Mucosa of rectum (tissue), 2 donors: ENCODE results near the gene VPS11.
"Not testable (repeated sequence)": the region's sequence is repeated elsewhere in the genome, so short reads cannot be mapped to it uniquely, and the experiment has no call there.

Experiments
- H3K27ac ChIP-seq, 2 donors: one replicate each; pipeline ENCODE4 v1.7.0; 2013; ENCODE audit warnings: inconsistent platforms in 2 of 2, low read depth in 2 of 2, low read length in 2 of 2
- H3K27me3 ChIP-seq, 2 donors: one replicate each; pipeline ENCODE4 v1.7.0; 2013; ENCODE audit warnings: low read length in 2 of 2; ENCODE audit not compliant: control insufficient read depth in 2 of 2, insufficient read depth in 2 of 2
- H3K36me3 ChIP-seq, 2 donors: one replicate each; pipeline ENCODE4 v1.7.0; 2013; ENCODE audit warnings: low read length in 2 of 2; ENCODE audit not compliant: control insufficient read depth in 2 of 2, insufficient read depth in 2 of 2
- H3K4me1 ChIP-seq, 2 donors: one replicate each; pipeline ENCODE4 v1.7.0; 2013; ENCODE audit warnings: low read length in 2 of 2, mild to moderate bottlenecking in 1 of 2; ENCODE audit not compliant: control insufficient read depth in 2 of 2, insufficient read depth in 2 of 2
- H3K4me3 ChIP-seq, 2 donors: one replicate each; pipeline ENCODE4 v1.7.0; 2013; ENCODE audit warnings: low read length in 2 of 2
- H3K9ac ChIP-seq, 2 donors: one replicate each; pipeline ENCODE4 v1.7.0; 2013; ENCODE audit warnings: low read length in 2 of 2, low read depth in 1 of 2, mild to moderate bottlenecking in 1 of 2
- H3K9me3 ChIP-seq, 2 donors: one replicate each; pipeline ENCODE4 v1.7.0; 2013; ENCODE audit warnings: low read length in 2 of 2; ENCODE audit not compliant: control insufficient read depth in 2 of 2
- donor health status: healthy.
- donor health status: Normal muscosa, but diverticular disease.

VPS11 gene

DNA sequence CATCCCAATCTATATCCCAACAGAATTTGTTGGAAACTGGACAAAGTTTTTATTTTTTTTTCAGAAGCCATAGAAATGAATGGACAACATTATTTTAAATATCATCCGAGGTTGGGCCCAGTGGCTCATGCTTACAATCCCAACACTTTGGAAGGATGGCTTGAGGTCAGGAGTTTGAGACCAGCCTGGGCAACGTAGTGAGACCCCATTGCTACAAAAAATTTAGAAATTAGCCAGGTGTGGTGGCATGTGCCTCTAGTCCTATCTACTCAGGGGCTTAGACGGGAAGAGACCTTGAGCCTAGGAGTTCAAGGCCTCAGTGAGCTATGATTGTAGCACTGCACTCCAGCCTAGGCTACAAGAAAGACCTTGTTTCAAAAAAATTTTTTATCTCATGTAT is 32.8 kb upstream of the VPS11 start:
- H3K36me3 ChIP-seq = no peaks in the 10 kb centered on the region
- no peak overlapping the region for H3K9ac ChIP-seq
- H3K4me3 ChIP-seq = no peak overlapping the region
- no peaks in the 10 kb centered on the region for H3K9me3 ChIP-seq
- H3K27me3 ChIP-seq = no peaks in the 10 kb centered on the region
- H3K4me1 ChIP-seq = peaks cover 3 to 6% of the 10 kb centered on the region in 2 donors
- H3K27ac ChIP-seq = no peak overlapping the region

GRCh38 chr11:119038884-119039283 is 28.7 kb upstream of the VPS11 start:
- H3K27ac ChIP-seq = no peak overlapping the region
- H3K36me3 ChIP-seq = no peaks in the 10 kb centered on the region
- H3K4me1 ChIP-seq = no peaks in the 10 kb centered on the region
- H3K9me3 ChIP-seq = no peaks in the 10 kb centered on the region
- no peak overlapping the region for H3K4me3 ChIP-seq
- no peak overlapping the region for H3K9ac ChIP-seq
- no peaks in the 10 kb centered on the region for H3K27me3 ChIP-seq

DNA sequence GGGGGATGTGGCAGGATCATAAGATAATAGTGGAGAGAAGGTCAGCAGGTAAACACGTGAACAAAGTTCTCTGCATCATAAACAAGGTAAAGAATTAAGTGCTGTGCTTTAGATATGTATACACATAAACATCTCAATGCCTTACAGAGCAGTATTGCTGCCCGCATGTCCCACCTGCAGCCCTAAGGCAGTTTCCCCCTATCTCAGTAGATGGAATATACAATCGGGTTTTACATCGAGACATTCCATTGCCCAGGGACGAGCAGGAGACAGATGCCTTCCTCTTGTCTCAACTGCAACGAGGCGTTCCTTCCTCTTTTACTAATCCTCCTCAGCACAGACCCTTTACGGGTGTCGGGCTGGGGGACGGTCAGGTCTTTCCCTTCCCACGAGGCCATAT is 28.1 kb upstream of the VPS11 start:
- not testable (repeated sequence) for H3K27ac ChIP-seq, H3K9me3 ChIP-seq, H3K9ac ChIP-seq, H3K27me3 ChIP-seq, H3K36me3 ChIP-seq, H3K4me1 ChIP-seq, H3K4me3 ChIP-seq

- Histone ChIP-seq H3K27ac (no peak overlapping the region), H3K4me3 (no peak overlapping the region), H3K27me3 (no peaks in the 10 kb centered on the region), H3K9me3 (no peaks in the 10 kb centered on the region), H3K9ac (no peak overlapping the region), H3K36me3 (peaks cover 14 to 17% of the 10 kb centered on the region in 2 donors), H3K4me1 (no peaks in the 10 kb centered on the region)
These were observed 25.6 kb upstream of the VPS11 start for GRCh38 chr11:119041821-119042514.

GRCh38 chr11:119042927-119043326 is 24.7 kb upstream of the VPS11 start:
- H3K4me3 ChIP-seq = no peak overlapping the region
- no peaks in the 10 kb centered on the region for H3K4me1 ChIP-seq
- H3K27ac ChIP-seq = no peak overlapping the region
- H3K36me3 ChIP-seq = peaks cover 22% of the 10 kb centered on the region in 2 donors
- no peak overlapping the region for H3K9ac ChIP-seq
- no peaks in the 10 kb centered on the region for H3K9me3 ChIP-seq
- H3K27me3 ChIP-seq = no peaks in the 10 kb centered on the region

DNA sequence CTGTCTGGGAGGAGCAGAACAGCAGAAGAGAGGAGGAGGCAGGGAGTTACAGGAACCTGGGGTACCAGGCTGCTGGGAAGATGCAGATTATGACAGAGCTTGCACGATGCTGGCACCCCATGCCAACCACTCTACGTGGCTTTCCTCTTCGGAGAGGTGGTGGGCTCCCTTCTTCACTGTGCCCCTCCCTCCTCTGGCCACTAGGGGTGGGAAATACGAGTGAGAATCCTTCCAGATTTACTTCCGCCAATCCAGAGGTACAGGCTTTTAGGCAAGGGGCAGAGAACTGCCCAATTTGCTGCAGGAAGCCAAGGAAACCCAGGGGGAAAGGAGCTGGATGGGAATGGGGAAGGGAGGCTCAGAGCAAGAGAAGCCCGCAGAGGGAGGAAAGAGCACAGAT is 22.9 kb upstream of the VPS11 start:
- Histone ChIP-seq H3K4me3 (no peak overlapping the region), H3K36me3 (peaks cover 40% of the 10 kb centered on the region in 2 donors)

GRCh38 chr11:119046489-119046888 is 21.1 kb upstream of the VPS11 start:
- no peak overlapping the region for H3K9ac ChIP-seq
- H3K4me1 ChIP-seq = no peaks in the 10 kb centered on the region
- no peak overlapping the region for H3K27ac ChIP-seq
- peaks cover 50 to 55% of the 10 kb centered on the region in 2 donors for H3K36me3 ChIP-seq
- no peaks in the 10 kb centered on the region for H3K27me3 ChIP-seq
- no peaks in the 10 kb centered on the region for H3K9me3 ChIP-seq
- H3K4me3 ChIP-seq = no peak overlapping the region

More for the DNA sequence above, 22.9 kb upstream of the VPS11 start:
- no peaks in the 10 kb centered on the region for H3K9me3 ChIP-seq
- H3K27ac ChIP-seq = no peak overlapping the region
- no peak overlapping the region for H3K9ac ChIP-seq
- no peaks in the 10 kb centered on the region for H3K4me1 ChIP-seq
- no peaks in the 10 kb centered on the region for H3K27me3 ChIP-seq

DNA sequence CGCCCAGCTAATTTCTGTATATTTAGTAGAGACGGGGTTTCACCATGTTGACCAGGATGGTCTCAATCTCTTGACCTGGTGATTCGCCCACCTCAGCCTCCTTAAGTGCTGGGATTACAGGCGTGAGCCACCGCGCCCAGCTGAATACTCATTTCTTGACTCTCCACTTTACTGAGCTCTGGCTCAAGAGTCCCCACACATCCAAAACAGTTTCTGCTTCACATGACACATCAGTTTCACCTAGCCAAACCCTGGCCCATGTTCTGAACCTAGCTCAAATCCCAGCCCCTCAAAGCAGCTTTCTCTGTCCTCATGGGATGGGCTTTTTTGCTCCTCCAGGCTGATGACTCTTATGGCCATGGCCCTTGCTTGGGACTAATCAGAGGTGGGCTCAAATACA is 20.4 kb upstream of the VPS11 start:
- peaks cover 57 to 62% of the 10 kb centered on the region in 2 donors for H3K36me3 ChIP-seq
- H3K9me3 ChIP-seq = no peaks in the 10 kb centered on the region
- no peak overlapping the region for H3K9ac ChIP-seq
- no peak overlapping the region for H3K27ac ChIP-seq
- no peaks in the 10 kb centered on the region for H3K27me3 ChIP-seq
- H3K4me1 ChIP-seq = no peaks in the 10 kb centered on the region
- H3K4me3 ChIP-seq = no peak overlapping the region

DNA sequence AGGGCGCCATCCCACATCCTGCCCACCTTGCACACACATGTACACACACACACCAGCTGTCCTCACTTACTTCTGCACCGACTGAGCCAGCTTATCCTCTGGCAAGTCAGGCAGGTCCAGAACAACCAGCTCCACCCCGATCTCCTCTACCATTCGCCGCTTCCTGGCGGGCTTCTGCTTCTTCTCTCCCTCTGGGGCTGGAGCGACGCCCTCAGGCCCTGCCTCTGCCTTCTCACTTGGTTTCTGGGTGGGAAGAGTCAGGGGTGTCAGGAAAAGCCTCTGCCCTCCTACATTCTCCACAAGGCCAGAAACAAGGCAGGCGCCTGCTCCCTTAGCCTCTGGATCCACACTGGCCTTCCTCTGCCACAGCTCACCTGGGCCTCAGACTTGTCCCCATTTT is 19.0 kb upstream of the VPS11 start:
- no peak overlapping the region for H3K27ac ChIP-seq
- peaks cover 72 to 73% of the 10 kb centered on the region in 2 donors for H3K36me3 ChIP-seq
- H3K27me3 ChIP-seq = no peaks in the 10 kb centered on the region
- H3K4me1 ChIP-seq = no peaks in the 10 kb centered on the region
- H3K4me3 ChIP-seq = no peak overlapping the region
- H3K9me3 ChIP-seq = no peaks in the 10 kb centered on the region
- no peak overlapping the region for H3K9ac ChIP-seq

DNA sequence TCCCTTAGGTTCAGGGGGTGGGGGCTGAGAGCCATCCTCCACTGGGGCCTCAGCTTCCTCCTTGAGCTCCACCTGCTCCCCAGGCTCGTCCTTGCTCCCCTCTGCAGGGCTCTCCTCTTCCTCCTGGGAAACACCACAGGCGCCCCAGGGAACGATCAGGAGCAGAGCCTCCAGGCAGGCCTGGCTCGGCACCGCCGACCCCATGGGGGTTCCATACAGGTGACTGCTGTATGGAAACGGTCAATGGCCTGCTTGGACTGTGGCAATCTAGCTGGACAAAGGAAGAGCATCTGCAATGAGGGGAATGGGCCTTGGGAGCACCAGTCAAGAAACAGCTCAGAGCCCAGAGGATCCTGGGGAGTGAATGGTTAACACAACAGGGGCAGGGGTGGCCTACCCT is 18.5 kb upstream of the VPS11 start:
- H3K36me3 ChIP-seq = peaks cover 76 to 77% of the 10 kb centered on the region in 2 donors
- H3K27me3 ChIP-seq = no peaks in the 10 kb centered on the region
- no peak overlapping the region for H3K27ac ChIP-seq
- no peak overlapping the region for H3K9ac ChIP-seq
- H3K4me1 ChIP-seq = no peaks in the 10 kb centered on the region
- H3K4me3 ChIP-seq = no peak overlapping the region
- no peaks in the 10 kb centered on the region for H3K9me3 ChIP-seq
